GM12865 (cell line): ENCODE results near the gene CPNE7.

Experiments
- DNase-seq: peaks from one replicate; pipeline ENCODE4 v3.0.0; 2010; ENCODE audit warnings: low read depth
- H3K4me3 ChIP-seq: 2 replicates; pipeline ENCODE4 v1.5.1; 2011; ENCODE audit warnings: mild to moderate bottlenecking, low read depth, low read length, control low read depth
- CTCF ChIP-seq: IDR thresholded peaks from 2 replicates; pipeline ENCODE4 v1.5.1; 2011; ENCODE audit warnings: low read length, control low read depth, low read depth, inconsistent platforms; ENCODE audit not compliant: insufficient read depth; ENCODE audit errors: missing control alignments

Gene CPNE7

GRCh38 chr16:89600956-89601355 lies 25.4 kb downstream of the CPNE7 start:
- no peak for TF ChIP-seq CTCF
- no peak overlapping the region for H3K4me3 ChIP-seq
- DNase-seq = no peak

GRCh38 chr16:89601906-89602272 lies 26.3 kb downstream of the CPNE7 start:
- DNase-seq = no peak
- H3K4me3 ChIP-seq = no peak overlapping the region
- no peak for TF ChIP-seq CTCF

- TF ChIP-seq CTCF = no peak
- H3K4me3 ChIP-seq = no peak overlapping the region
- DNase-seq = no peak
These were observed 26.9 kb downstream of the CPNE7 start for GRCh38 chr16:89602273-89602951.

DNA sequence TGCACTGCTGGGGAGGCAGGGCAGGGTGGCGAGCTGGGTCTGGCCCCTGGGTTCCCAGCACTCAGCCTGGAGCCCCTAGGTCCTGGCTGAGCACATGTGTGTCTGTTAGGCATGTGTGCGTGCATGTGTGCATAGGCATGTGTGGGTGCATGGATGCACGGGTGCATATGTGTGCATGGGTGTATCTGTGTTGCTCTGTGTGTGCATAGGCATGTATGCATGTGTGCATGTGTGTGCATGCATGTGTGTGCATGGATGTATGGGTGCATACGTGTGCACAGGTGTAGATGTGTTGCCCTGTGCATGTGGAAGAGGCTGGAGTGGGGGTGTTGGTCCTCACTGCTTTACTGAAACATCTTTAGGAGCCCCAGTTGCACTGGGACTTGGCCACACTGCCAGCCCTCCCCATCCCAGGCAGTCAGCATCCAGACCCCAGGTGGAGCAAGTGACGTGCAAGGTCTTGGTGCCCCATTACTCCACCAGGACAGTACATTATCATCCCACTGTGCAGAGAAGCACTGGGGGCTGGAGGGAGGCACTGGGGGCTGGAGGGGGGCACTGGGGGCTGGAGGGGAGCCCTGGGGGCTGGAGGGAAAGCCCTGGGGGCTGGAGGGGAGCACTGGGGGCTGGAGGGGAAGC lies 27.5 kb downstream of the CPNE7 start:
- no peak for TF ChIP-seq CTCF
- no peak for DNase-seq
- no peak overlapping the region for H3K4me3 ChIP-seq

DNA sequence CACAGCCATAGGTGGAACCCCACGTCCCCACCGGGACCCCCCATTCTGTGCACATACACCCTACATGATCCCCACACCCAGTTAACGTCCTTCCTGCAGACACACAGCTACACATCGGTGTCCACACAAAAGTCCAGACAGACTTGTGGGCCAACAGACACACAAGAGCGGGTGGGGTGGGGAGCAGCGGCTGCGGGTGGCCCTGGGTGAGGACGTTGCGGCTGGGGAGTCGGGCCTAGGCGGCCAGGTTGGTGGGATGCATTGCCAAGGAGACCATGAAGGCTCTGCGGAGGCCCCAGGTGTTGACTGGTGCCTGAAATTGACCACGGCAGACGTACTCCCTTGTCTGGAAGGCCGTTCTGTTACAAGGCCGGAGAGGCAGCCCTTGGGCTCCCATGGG lies 29.2 kb downstream of the CPNE7 start:
- no peak for DNase-seq
- no peak overlapping the region for H3K4me3 ChIP-seq
- TF ChIP-seq CTCF = no peak

GRCh38 chr16:89605186-89605970 lies 29.8 kb downstream of the CPNE7 start:
- no peak for DNase-seq
- no peak overlapping the region for H3K4me3 ChIP-seq
- TF ChIP-seq CTCF = no peak
